ENCODE measurements around the gene CSRP3.

The CSRP3 gene

GRCh38 chr11:19226378-19227195 is 24.8 kb upstream of the CSRP3 start:
- DNase-seq (ENCODE audit: low read depth): no peak
- no peak overlapping the region for H3K4me3 ChIP-seq (ENCODE audit: low read depth, low read length)

GRCh38 chr11:19225581-19225980 is 23.8 kb upstream of the CSRP3 start:
- H3K4me3 ChIP-seq (ENCODE audit: low read depth, low read length): no peak overlapping the region
- DNase-seq (ENCODE audit: low read depth): no peak

GRCh38 chr11:19225123-19225522 is 23.3 kb upstream of the CSRP3 start:
- no peak for DNase-seq (ENCODE audit: low read depth)
- H3K4me3 ChIP-seq (ENCODE audit: low read depth, low read length): no peak overlapping the region

- no peak overlapping the region for H3K4me3 ChIP-seq (ENCODE audit: low read depth, low read length)
- DNase-seq (ENCODE audit: low read depth): no peak
Observed at GRCh38 chr11:19220903-19221724, 19.3 kb upstream of the CSRP3 start.

- no peak overlapping the region for H3K4me3 ChIP-seq (ENCODE audit: low read depth, low read length)
- DNase-seq (ENCODE audit: low read depth): peak; percentile 21
Observed at GRCh38 chr11:19218786-19219460, 17.1 kb upstream of the CSRP3 start.

GRCh38 chr11:19218216-19218615 is 16.4 kb upstream of the CSRP3 start:
- no peak overlapping the region for H3K4me3 ChIP-seq (ENCODE audit: low read depth, low read length)
- no peak for DNase-seq (ENCODE audit: low read depth)

GRCh38 chr11:19216709-19217374 is 15.1 kb upstream of the CSRP3 start:
- H3K4me3 ChIP-seq (ENCODE audit: low read depth, low read length): no peak overlapping the region
- DNase-seq (ENCODE audit: low read depth): no peak

GRCh38 chr11:19216021-19216420 is 14.2 kb upstream of the CSRP3 start:
- peak; percentile 20 for DNase-seq (ENCODE audit: low read depth)
- no peak overlapping the region for H3K4me3 ChIP-seq (ENCODE audit: low read depth, low read length)

- H3K4me3 ChIP-seq (ENCODE audit: low read depth, low read length): no peak overlapping the region
- no peak for DNase-seq (ENCODE audit: low read depth)
Observed at GRCh38 chr11:19209617-19210370, 8.0 kb upstream of the CSRP3 start.

- H3K4me3 ChIP-seq (ENCODE audit: low read depth, low read length): no peak overlapping the region
- DNase-seq (ENCODE audit: low read depth): no peak
Observed at GRCh38 chr11:19208959-19209546, 7.3 kb upstream of the CSRP3 start.

GRCh38 chr11:19208181-19208580 is 6.4 kb upstream of the CSRP3 start:
- no peak for DNase-seq (ENCODE audit: low read depth)
- H3K4me3 ChIP-seq (ENCODE audit: low read depth, low read length): no peak overlapping the region

GRCh38 chr11:19204836-19205235 is 3.1 kb upstream of the CSRP3 start:
- no peak overlapping the region for H3K4me3 ChIP-seq (ENCODE audit: low read depth, low read length)
- DNase-seq (ENCODE audit: low read depth): no peak

- no peak overlapping the region for H3K4me3 ChIP-seq (ENCODE audit: low read depth, low read length)
- peak; percentile 48 for DNase-seq (ENCODE audit: low read depth)
Observed at GRCh38 chr11:19200410-19201201, 1.2 kb downstream of the CSRP3 start.

GRCh38 chr11:19199771-19200170 is 2.0 kb downstream of the CSRP3 start:
- DNase-seq (ENCODE audit: low read depth): no peak
- no peak overlapping the region for H3K4me3 ChIP-seq (ENCODE audit: low read depth, low read length)

- no peak for DNase-seq (ENCODE audit: low read depth)
- no peak overlapping the region for H3K4me3 ChIP-seq (ENCODE audit: low read depth, low read length)
Observed at GRCh38 chr11:19199048-19199447, 2.7 kb downstream of the CSRP3 start.

- no peak overlapping the region for H3K4me3 ChIP-seq (ENCODE audit: low read depth, low read length)
- DNase-seq (ENCODE audit: low read depth): no peak
Observed at GRCh38 chr11:19196432-19196831, 5.4 kb downstream of the CSRP3 start.

GRCh38 chr11:19194620-19195308 is 7.0 kb downstream of the CSRP3 start:
- H3K4me3 ChIP-seq (ENCODE audit: low read depth, low read length): no peak overlapping the region
- DNase-seq (ENCODE audit: low read depth): no peak
